ENCODE measurements around the gene STX10.

DNA sequence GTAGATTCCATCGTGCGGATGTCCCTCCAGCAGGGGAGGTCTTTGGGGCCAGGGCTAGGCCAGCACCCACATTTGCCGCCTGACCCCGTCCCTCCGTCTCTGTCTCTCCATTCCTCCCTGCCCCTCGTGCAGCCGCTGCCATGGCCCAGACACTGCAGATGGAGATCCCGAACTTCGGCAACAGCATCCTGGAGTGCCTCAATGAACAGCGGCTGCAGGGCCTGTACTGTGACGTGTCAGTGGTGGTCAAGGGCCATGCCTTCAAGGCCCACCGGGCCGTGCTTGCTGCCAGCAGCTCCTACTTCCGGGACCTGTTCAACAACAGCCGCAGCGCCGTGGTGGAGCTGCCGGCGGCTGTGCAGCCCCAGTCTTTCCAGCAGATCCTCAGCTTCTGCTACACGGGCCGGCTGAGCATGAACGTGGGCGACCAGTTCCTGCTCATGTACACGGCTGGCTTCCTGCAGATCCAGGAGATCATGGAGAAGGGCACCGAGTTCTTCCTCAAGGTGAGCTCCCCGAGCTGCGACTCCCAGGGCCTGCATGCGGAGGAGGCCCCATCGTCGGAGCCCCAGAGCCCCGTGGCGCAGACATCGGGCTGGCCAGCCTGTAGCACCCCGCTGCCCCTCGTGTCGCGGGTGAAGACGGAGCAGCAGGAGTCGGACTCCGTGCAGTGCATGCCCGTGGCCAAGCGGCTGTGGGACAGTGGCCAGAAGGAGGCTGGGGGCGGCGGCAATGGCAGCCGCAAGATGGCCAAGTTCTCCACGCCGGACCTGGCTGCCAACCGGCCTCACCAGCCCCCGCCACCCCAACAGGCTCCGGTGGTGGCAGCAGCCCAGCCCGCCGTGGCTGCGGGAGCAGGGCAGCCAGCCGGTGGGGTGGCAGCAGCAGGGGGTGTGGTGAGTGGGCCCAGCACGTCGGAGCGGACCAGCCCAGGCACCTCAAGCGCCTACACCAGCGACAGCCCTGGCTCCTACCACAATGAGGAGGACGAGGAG, 14.8 kb downstream of the STX10 start:
- TF ChIP-seq, protein P1, sequence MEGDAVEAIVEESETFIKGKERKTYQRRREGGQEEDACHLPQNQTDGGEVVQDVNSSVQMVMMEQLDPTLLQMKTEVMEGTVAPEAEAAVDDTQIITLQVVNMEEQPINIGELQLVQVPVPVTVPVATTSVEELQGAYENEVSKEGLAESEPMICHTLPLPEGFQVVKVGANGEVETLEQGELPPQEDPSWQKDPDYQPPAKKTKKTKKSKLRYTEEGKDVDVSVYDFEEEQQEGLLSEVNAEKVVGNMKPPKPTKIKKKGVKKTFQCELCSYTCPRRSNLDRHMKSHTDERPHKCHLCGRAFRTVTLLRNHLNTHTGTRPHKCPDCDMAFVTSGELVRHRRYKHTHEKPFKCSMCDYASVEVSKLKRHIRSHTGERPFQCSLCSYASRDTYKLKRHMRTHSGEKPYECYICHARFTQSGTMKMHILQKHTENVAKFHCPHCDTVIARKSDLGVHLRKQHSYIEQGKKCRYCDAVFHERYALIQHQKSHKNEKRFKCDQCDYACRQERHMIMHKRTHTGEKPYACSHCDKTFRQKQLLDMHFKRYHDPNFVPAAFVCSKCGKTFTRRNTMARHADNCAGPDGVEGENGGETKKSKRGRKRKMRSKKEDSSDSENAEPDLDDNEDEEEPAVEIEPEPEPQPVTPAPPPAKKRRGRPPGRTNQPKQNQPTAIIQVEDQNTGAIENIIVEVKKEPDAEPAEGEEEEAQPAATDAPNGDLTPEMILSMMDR (conservative IDR thresholded peaks at IDR 0.05; ENCODE audit: low read depth, low read length): no peak
- no peak for TF ChIP-seq EZH2 (IDR thresholded peaks at IDR 0.05; ENCODE audit: borderline replicate concordance, low read depth, low read length, poor library complexity, severe bottlenecking)

All from A673 (cell line).